Glutamatergic neuron (in vitro differentiated cells): ENCODE results near the gene ARFIP2. TPM values are rescaled to one million over a fixed set of nuclear protein-coding genes. Genes with fewer than 3 reads are reported as not detected.

Experiments
- DNase-seq: peaks from one replicate; pipeline ENCODE4 v3.0.0; 2022
- H3K27ac Mint-ChIP-seq: one replicate; pipeline ENCODE4 v1.8.0; 2020; ENCODE audit warnings: mild to moderate bottlenecking, mixed read lengths, inconsistent platforms; ENCODE audit not compliant: unreplicated experiment
- H3K27me3 Mint-ChIP-seq: one replicate; pipeline ENCODE4 v1.8.0; 2020; ENCODE audit warnings: mild to moderate bottlenecking, moderate library complexity, mixed read lengths, inconsistent platforms; ENCODE audit not compliant: unreplicated experiment
- H3K36me3 Mint-ChIP-seq: one replicate; pipeline ENCODE4 v1.8.0; 2020; ENCODE audit warnings: mild to moderate bottlenecking, mixed read lengths, inconsistent platforms; ENCODE audit not compliant: unreplicated experiment
- H3K4me1 Mint-ChIP-seq: one replicate; pipeline ENCODE4 v1.8.0; 2020; ENCODE audit warnings: mild to moderate bottlenecking, low read depth, mixed read lengths, inconsistent platforms; ENCODE audit not compliant: unreplicated experiment
- H3K4me3 Mint-ChIP-seq: one replicate; pipeline ENCODE4 v1.8.0; 2020; ENCODE audit warnings: mild to moderate bottlenecking, mixed read lengths, inconsistent platforms; ENCODE audit not compliant: unreplicated experiment
- H3K9me3 Mint-ChIP-seq: one replicate; pipeline ENCODE4 v1.8.0; 2020; ENCODE audit warnings: mild to moderate bottlenecking, moderate library complexity, mixed read lengths, inconsistent platforms; ENCODE audit not compliant: unreplicated experiment
- CTCF ChIP-seq: fragments of 200-600 bp; sonication (generic); IDR thresholded peaks from one replicate; pipeline ENCODE4 v1.5.0; 2021; ENCODE audit not compliant: partially characterized antibody, unreplicated experiment
- total RNA-seq: library from RNA; stranded (reverse); fragmentation: NEBNext Ultra II Directional; extraction: Animal tissue kit (Norgen Biotek cat#: 25700); gene quantifications from one replicate; pipeline ENCODE4 v1.2.1, GENCODE V29; 2021; ENCODE audit not compliant: unreplicated experiment

ARFIP2 gene
- total RNA-seq, 1 donor from 2014 or later = 53.3 TPM

- no peak for DNase-seq
- Mint-ChIP-seq H3K4me3 (no peak overlapping the region), H3K4me1 (no peaks in the 10 kb centered on the region), H3K36me3 (no peaks in the 10 kb centered on the region), H3K27me3 (peaks cover 5% of the 10 kb centered on the region), H3K9me3 (no peaks in the 10 kb centered on the region), H3K27ac (no peak overlapping the region)
- TF ChIP-seq CTCF = no peak
These were observed 26.1 kb downstream of the ARFIP2 start for GRCh38 chr11:6455070-6455469.

GRCh38 chr11:6453152-6453551, 28.0 kb downstream of the ARFIP2 start:
- Mint-ChIP-seq H3K9me3 (no peaks in the 10 kb centered on the region), H3K4me3 (no peak overlapping the region), H3K27me3 (peaks cover 3% of the 10 kb centered on the region), H3K36me3 (no peaks in the 10 kb centered on the region), H3K4me1 (no peaks in the 10 kb centered on the region), H3K27ac (no peak overlapping the region)
- DNase-seq = no peak
- no peak for TF ChIP-seq CTCF

DNA sequence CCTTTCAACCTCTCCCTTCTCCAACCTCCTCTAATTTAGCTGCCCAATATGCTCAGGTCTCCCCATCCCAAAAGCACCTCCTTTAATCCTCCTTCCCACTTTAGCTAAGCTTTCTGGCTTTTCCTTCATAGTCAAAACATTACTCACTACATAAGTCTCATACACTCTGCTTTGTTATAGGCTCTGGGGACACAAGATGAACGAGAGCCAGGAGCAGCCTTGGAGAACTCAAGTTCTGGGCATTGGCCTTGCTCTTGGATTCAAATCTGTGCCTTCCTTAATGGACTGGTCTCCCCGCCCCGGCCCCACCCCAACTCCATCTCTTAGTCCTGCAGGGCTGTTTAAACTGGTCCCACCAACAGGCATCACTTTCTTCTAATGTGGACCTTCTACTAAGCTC, 28.9 kb downstream of the ARFIP2 start:
- Mint-ChIP-seq H3K27me3 (peaks cover 3% of the 10 kb centered on the region), H3K27ac (no peak overlapping the region), H3K4me3 (no peak overlapping the region), H3K36me3 (no peaks in the 10 kb centered on the region), H3K4me1 (no peaks in the 10 kb centered on the region), H3K9me3 (no peaks in the 10 kb centered on the region)
- no peak for DNase-seq
- no peak for TF ChIP-seq CTCF

GRCh38 chr11:6448574-6448973, 32.6 kb downstream of the ARFIP2 start:
- no peak for TF ChIP-seq CTCF
- DNase-seq = no peak
- no peak overlapping the region for H3K4me3 Mint-ChIP-seq
- H3K9me3 Mint-ChIP-seq = no peaks in the 10 kb centered on the region
- no peak overlapping the region for H3K27ac Mint-ChIP-seq
- no peaks in the 10 kb centered on the region for H3K27me3 Mint-ChIP-seq
- no peaks in the 10 kb centered on the region for H3K4me1 Mint-ChIP-seq
- no peaks in the 10 kb centered on the region for H3K36me3 Mint-ChIP-seq

DNA sequence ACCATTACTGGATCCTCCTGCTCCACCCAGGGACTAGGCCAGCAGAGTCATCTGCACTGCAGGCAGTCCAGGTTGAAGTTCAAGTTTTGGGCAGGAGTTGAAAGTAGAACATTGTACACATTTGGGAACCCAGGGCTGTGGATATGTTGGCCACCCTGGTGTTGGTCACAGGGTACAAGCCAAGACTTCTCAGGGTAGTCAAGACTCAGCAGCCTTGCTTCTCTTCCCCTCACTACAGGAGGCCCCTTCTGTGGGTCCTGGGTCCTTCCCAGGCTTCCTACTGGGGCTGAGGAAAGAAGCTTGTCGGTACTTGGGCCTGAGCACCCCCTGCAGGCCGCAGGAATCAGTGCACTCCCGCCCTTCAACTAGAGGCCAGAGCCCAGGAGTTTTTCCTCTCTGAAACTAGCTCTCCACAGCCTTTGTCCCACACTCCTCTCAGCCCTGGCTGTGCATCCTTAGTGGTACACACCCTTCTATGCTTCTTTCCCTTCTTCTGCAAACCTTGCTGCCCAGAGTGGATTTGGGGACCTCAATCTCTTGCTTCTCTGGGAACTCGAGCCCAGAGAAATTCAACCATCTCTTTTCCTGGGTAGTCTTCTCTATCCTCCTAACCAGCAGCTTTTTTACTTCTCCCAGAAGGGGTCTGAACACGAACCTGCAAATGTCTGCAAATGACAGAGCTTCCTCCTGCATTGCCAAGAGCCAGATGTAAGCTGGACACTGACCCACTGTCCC, 37.7 kb downstream of the ARFIP2 start:
- TF ChIP-seq CTCF = peak; percentile 83
- no peak overlapping the region for H3K27ac Mint-ChIP-seq
- peak; percentile 63 for DNase-seq
- H3K4me3 Mint-ChIP-seq = no peak overlapping the region
- H3K9me3 Mint-ChIP-seq = no peaks in the 10 kb centered on the region
- no peaks in the 10 kb centered on the region for H3K27me3 Mint-ChIP-seq
- no peaks in the 10 kb centered on the region for H3K36me3 Mint-ChIP-seq
- H3K4me1 Mint-ChIP-seq = no peaks in the 10 kb centered on the region
